Measurements from ENCODE around the gene SCYL1.

The SCYL1 gene

DNA sequence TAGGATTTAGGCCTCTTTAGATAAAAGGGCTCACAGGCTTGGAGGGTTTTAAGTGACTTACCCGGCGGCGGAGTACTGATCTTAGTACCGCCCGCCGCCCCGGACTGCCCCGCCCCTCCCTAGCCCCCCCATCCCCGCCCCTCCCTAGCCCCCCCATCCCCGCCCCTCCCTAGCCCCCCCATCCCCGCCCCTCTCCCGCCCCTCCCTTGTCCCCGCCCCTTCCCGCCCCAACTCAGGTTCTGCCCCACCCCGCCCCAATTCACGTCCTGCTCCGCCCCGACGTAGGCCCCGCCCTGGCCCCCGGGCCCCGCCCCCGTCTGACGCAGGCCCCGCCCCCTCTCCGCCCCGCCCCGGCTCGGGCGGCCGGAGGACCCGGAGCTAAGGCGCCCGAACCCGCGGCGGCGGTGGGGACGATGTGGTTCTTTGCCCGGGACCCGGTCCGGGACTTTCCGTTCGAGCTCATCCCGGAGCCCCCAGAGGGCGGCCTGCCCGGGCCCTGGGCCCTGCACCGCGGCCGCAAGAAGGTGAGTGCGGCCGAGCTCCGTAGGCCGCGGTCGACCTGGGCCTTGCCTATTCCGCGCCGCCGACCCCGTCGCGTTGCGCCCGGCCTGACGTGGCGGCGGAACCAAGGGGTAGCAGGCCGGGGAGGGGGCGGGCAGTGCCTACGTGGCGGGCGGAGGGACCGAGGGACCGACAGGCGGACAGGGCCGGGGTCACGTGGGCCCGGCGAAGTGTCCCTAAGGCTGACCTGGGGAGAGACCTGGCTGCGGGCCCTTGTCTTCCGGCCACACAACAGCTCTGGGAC, at the start of gene SCYL1:
SCYL1 (plus strand) TSS at position 343 of the 805 bp plus-strand sequence; CDS start at position 414, 71 bp downstream.
- TF ChIP-seq POLR2A (IDR thresholded peaks at IDR 0.05; ENCODE audit: low read depth, low read length): peak; percentile 56; the same call in 1 of the 2 replicates
- FAIRE-seq (no peak), DNase-seq (ENCODE audit: insufficient read length, low spot score) (no peak)

DNA sequence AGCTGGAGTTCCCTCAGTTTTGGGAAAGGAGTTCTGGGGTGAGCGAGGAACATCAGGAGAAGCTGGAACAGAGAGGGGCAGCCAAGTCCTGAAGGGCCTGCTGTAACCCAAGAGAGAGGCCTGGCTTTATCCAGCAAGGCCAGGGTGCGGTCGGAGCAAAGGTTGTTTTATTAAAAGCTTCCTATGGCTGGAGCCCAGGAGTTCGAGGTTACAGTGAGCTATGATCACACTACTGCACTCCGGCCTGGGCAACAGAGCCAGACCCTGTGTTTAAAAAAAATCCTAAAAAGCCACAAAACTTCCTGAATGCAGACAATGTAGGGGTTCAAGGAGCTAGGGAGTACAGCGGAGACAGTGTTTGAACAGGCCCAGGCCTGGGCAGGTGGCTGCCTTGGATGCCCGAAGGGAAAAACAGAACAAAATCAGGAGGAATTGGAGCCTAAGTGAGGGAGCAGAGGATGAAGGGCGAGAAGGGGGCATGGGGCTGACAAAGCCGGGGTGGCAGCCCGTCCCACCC, 48.2 kb upstream of the SCYL1 start:
- no peak for TF ChIP-seq POLR2A (IDR thresholded peaks at IDR 0.05; ENCODE audit: low read depth, low read length)
- DNase-seq (ENCODE audit: insufficient read length, low spot score) (no peak), FAIRE-seq (no peak)

- TF ChIP-seq POLR2A (IDR thresholded peaks at IDR 0.05; ENCODE audit: low read depth, low read length): peak; percentile 66; the same call in 1 of the 2 replicates
- FAIRE-seq: no peak
- DNase-seq (ENCODE audit: insufficient read length, low spot score): peak; percentile 79
Observed at GRCh38 chr11:65477149-65477965, 47.5 kb upstream of the SCYL1 start.

- TF ChIP-seq POLR2A (IDR thresholded peaks at IDR 0.05; ENCODE audit: low read depth, low read length): peak; percentile 43; the same call in 1 of the 2 replicates
- FAIRE-seq (no peak), DNase-seq (ENCODE audit: insufficient read length, low spot score) (no peak)
Observed at GRCh38 chr11:65478388-65479183, 46.3 kb upstream of the SCYL1 start.

DNA sequence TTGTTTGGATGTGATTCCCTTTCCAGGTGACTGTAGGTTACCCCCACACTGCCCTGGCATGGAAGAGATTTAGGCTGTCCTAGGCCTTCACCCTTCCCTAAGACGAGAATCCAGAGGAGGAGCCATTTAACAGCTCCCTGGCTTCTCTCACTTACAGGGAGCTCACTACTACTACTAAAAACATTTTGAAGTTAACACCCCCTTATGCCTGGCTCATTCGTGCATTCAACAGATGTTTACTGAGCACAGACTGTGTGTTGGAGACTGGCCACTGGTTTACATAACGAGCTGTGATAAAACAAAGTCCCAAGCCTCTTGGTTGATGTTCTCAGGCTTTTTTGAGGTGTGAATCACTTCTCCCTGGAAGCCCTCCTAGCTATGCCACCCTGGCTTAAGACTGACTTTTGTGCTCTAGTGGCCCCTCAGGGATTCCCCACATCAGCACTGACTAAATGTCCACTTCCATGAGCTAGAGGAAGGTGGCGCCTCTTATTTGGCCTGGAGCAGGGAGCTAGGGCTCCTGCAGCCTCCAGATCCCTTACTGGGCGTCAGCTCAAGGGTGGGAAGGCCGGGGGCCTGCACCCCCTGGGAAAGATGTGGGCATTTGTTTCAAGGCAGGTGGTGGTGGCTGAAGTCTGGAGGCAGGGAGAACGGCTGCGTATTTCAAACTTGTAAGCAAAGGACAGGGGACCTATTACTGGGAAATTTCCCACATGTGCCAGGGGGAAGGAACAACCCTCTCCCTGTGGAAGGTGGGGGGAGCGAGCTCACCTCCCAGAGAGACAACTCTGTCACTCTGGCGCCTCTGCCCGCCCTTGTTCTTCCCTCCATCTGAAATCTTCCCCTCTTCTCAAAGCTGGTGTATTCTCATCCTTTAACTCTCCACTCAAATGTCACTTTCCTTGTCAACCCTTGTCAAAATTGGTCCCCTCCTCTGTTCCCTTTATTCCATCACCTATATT, 45.4 kb upstream of the SCYL1 start:
- TF ChIP-seq POLR2A (IDR thresholded peaks at IDR 0.05; ENCODE audit: low read depth, low read length): no peak
- DNase-seq (ENCODE audit: insufficient read length, low spot score) (no peak), FAIRE-seq (no peak)

GRCh38 chr11:65482306-65482850, 42.5 kb upstream of the SCYL1 start:
- DNase-seq (ENCODE audit: insufficient read length, low spot score) (no peak), FAIRE-seq (no peak)
- TF ChIP-seq POLR2A (IDR thresholded peaks at IDR 0.05; ENCODE audit: low read depth, low read length): no peak

DNA sequence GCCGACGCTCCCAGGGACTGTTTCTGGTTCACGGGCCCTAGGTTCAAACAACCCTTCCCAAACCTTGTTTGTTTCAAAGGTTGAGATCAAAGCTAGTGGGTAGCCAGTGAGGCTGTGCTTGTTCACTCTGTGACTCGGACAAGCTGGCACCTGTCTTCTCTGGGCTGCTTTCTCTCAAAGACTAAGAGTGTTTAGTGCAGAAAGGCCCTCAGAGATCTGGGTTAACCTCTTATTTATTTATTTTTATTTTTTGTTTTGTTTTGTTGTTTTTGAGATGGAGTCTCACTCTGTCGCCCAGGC, 39.0 kb upstream of the SCYL1 start:
- FAIRE-seq (no peak), DNase-seq (ENCODE audit: insufficient read length, low spot score) (no peak)
- TF ChIP-seq POLR2A (IDR thresholded peaks at IDR 0.05; ENCODE audit: low read depth, low read length): no peak

DNA sequence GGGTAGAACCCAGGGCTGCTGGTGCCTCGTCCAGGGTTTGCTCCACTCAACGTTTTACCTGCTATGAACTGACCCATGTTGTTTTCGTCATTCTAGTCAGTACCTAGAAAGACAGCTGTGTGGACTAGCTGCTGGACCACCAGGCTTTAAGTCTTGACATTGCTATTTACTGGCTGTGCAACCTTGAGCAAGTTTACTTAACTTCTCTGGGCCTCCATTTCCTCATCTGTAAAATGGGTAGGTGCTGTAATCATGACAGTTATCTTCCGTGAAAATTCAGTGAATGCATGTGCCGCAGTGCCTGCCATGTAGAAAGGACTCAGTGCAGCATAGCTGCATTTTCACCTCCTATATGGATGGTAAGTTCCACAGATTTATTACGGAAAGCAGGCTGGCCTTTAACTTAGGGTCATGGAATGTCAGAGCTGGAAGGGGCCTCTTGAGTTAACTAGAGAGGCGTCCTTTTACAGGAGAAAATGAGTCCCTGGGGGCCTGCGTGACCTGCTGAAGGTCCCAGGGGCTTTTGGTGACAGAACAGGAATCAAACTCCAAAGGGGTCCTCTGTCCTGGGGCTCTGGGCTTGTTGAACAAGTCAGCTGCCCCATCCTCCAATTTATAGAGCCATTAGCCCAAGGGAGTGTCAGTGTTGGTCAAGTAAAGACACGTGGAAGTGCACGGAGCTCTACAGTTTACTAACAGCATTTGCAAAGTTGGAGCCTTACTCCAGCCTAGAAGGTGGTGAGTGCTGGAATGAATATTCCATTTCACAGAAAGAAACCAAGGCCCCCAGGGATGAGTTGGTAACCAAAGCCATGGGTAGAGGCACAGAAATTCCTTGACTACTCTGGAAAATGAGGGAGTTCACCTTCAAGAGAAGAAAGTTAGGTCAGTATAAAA, 38.1 kb upstream of the SCYL1 start:
- no peak for FAIRE-seq
- no peak for TF ChIP-seq POLR2A (IDR thresholded peaks at IDR 0.05; ENCODE audit: low read depth, low read length)
- no peak for DNase-seq (ENCODE audit: insufficient read length, low spot score)

GRCh38 chr11:65487467-65488272, 37.2 kb upstream of the SCYL1 start:
- peak; percentile 50 for FAIRE-seq
- TF ChIP-seq POLR2A (IDR thresholded peaks at IDR 0.05; ENCODE audit: low read depth, low read length): peak; percentile 3; the same call in 1 of the 2 replicates
- DNase-seq (ENCODE audit: insufficient read length, low spot score): peak; percentile 86

GRCh38 chr11:65488273-65489034, 36.4 kb upstream of the SCYL1 start:
- DNase-seq (ENCODE audit: insufficient read length, low spot score) (no peak), FAIRE-seq (no peak)
- no peak; the same call in 1 of the 2 replicates for TF ChIP-seq POLR2A (IDR thresholded peaks at IDR 0.05; ENCODE audit: low read depth, low read length)

Measured in H54 (cell line).